Stimulated activated naive CD4-positive, alpha-beta T cell (primary cell): ENCODE measurements around the gene ZFAND3.
"Not testable (repeated sequence)": the region's sequence is repeated elsewhere in the genome, so short reads cannot be mapped to it uniquely, and the experiment has no call there.

Experiments
- DNase-seq, 6 experiments: peaks; one replicate each; lab custom pipeline; 2025; lab: John Stamatoyannopoulos, UW

The ZFAND3 gene

DNA sequence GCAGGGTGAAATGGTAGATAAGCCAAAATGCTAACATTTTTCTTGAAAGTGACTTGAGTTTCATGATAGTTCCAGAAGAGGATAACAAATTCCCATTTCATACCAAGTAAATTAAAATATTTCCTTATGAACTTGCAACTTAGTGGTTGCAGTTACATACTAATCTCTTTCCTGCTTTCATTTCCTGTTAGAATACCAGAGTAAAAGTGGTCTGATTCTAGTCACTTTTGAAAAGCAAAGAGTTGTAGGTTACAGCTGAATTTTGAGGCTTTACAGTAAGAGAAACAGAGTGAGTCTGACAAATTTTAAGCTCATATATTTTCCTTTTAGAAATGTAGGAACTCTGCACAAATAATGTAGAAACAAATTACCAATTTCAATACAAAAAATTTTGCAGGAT is 117.4 kb downstream of the ZFAND3 start:
- no peak for DNase-seq

DNA sequence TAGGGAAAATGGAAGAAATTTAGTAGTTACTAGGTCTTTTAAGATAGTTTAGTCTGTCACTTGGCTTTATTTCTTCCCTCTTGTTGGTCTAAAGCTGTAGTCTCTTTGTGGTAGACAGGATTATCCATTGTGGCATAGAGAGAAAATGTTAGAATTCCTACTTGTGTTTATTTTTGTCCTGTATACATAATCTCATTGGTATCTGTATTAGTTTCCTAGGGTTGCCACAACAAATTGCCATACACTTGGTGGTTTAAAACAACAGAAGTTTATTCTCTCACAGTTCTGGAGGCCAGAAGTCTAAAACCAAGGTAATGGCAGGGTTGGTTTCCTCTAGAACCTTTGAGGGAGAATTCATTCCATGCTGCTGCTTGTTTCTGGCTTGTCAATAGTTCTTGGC is 119.4 kb downstream of the ZFAND3 start:
- no peak for DNase-seq

DNA sequence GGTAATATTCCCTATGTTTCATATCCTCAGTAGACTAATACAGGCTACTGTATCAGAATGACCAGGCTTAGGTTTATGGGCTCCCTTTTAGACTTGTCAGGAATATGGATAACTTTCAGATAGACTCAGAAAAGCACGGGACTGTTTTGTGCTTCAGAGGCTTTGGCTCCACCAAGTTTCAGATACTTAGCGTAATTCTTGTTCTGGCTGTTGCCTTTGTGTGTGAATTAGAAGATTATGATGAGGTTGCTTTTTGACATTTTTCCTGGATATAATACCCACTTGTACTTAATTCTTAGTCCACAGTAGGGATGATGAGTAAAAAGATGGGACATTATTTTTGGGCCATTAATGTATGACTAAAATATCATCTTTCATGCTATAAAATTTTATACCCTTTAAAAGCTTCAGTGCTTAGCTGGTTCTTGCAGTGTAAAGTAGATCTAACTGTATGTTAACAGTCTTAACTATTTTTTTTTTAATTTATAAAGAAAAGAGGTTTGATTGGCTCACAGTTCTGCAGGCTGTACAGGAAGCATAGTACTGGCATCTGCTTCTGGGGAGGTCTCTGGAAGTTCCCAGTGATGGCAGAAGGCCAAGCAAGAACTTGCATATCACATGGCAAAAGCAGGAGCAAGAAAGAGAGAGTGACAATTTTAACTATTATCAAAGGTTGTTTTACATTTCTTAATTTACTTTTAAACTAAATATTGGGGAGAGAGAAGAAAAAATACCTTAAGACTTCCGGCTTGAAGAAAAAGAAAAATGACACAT is 120.7 kb downstream of the ZFAND3 start:
- no peak for DNase-seq

DNA sequence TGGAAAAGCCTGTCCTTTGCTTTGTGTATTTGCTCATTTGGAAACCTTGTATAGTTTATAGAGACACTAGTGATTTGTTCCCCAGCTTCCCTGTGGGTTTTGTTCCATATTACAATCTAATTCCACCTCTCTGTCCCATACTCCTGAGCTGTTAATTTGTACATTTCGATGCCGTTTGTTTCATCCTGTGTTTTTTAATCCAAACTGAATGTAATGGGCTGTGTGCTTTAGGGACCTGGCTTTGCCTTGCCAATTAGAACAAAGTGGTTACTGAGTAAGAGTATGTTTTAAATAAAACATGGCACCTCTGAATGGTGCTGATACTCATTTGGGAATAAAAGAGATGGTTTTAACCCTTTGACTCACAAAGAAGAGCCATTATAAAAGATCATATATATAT is 122.3 kb downstream of the ZFAND3 start:
- DNase-seq: no peak

DNA sequence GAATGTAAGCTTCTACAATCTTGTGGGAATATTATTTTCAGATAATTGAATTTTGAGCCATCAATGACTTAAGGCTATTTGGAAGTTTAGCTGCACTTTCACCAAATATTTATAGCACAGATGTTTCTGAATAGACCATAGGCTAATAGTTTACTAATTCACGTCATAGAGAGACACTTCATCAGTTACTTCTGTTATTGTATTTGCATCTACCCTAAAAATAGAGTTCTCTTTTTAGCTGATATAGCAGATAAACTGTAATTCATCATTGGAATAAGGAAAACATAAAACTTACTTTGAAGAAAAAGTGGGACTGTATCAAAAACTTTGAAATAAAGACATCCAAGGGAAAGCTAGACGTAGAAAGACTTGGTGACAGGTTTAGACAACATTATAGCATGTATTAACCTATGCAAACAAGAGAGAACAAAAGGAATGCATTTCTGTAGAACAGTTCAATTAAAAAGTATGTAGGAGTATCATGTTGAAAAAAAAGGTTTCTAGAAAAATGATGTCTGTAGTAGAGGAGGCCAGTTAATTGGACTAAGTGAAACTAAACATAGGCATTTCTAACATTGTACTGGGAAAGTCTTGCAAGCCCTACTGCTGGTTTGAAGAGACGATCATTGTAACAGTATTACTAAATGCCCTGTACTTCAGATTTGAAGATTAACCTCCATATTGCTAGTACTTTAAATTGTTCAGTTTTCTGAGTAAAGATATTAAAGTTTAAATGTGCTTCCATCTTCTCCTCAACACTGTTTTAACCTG is 123.3 kb downstream of the ZFAND3 start:
- DNase-seq: no peak

DNA sequence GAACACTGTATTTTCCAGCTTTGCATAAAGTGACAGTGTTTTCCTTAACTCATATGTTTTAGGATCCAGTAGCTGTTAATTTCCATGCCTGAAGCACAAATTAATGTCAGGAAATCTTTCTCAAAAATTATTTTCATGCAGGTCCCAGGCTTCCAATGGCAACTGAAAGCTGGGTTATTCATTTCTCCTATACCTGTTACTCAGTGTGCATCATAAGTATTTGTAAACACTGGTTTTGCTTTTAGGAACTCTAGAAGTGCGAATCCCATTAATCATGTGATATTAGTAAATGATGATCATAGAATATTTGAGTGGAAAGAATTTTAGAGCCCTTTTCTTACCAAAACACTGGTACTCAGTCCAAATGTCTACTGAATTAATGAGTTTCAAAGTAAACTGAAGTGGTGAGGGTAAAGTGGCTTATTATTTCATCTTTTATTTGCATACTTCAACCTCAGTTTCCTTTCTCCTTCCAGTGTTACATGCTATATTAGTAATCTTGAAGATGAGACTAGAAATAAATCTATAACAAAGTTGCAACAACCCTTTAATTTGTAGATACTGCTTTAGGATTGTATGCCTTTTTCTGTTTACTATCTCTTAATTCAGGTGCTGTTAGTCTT is 124.0 kb downstream of the ZFAND3 start:
- DNase-seq: no peak

DNA sequence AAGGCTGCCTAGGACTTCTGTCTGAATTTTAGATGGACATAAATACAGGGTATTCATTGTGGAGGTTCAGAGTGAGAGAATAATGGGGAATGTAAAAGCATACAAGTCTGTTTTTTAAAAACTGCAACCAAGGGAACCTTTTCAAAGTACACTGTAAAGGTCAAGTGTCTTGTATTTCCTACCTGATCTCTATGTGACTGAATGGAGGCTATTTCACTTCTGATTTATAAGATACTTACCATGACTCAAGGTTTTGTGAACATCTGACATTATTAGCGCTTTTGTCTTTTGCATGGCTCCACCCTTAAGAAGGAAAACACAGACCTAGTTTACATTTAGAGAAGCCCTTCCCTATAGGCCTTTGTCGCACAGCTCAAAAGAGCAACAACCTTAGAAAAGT is 126.5 kb downstream of the ZFAND3 start:
- no peak for DNase-seq

DNA sequence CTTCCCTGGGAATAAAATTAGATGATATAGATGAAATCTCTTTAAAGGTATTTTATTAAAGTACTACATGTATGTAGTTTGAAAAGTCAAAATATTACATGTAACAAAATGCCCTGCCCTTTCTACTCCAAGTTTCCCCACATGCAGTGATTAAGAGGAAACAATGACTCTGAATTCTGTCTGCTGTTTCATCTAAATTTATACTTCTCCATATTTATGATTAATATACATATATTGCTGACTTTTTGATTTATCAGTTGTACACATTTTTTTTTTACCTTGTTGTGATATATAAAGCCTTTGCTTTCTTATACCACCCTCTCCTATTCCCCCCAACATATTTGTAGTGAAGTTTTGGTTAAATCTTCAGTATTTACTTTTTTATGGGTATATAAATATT is 127.9 kb downstream of the ZFAND3 start:
- DNase-seq: no peak

DNA sequence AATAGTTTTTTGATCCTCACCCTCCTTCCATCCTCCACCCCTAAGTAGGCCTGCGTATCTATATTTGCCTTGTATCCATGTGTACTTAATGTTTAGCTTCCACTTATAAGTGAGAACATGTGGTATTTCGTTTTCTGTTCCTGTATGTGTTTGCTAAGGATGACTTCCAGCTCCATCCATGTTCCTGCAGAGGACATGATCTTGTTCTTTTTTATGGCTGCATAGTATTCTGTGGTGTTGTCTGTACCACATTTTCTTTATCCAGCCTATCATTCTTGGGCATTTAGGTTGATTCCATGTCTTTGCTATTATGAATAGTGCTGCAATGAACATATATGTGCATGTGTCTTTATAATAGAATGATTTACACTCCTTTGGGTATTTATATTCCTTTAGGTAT is 129.1 kb downstream of the ZFAND3 start:
- DNase-seq: not testable (repeated sequence)

DNA sequence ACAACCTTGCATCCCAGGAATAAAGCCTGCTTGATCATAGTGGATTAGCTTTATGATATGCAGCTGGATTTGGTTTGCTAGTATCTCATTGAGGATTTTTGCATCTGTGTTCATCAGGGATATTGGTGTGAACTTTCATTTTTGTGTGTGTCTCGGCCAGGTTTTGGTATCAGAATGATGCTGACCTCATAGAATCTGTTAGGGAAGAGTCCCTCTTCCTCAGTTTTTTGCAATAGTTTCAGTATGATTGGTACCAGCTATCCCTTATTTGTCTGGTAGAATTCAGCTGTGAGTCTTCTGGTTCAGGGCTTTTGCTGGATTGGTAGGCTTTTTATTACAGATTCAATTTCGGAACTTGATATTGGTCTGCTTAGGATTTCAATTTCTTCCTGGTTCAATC is 132.5 kb downstream of the ZFAND3 start:
- DNase-seq: no peak

DNA sequence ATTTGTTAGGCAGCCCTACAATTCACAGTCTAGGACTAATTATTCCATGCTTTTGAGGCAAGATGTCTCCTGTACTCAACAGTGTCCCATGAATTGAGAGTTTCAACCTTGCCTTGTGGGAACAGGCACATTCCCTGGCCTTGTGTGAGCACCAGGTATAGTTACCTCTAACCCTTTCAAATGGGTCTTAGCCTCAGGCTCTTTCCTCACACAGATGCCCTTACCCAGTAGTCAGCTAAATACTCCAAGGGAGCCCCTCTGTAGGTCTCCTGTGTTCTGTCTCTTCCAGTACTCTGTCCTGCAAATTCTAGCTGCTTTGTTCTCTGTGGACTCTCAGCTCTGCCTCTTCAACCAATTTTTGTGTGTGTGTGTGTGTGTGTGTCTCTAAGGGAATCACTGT is 135.3 kb downstream of the ZFAND3 start:
- DNase-seq: no peak

DNA sequence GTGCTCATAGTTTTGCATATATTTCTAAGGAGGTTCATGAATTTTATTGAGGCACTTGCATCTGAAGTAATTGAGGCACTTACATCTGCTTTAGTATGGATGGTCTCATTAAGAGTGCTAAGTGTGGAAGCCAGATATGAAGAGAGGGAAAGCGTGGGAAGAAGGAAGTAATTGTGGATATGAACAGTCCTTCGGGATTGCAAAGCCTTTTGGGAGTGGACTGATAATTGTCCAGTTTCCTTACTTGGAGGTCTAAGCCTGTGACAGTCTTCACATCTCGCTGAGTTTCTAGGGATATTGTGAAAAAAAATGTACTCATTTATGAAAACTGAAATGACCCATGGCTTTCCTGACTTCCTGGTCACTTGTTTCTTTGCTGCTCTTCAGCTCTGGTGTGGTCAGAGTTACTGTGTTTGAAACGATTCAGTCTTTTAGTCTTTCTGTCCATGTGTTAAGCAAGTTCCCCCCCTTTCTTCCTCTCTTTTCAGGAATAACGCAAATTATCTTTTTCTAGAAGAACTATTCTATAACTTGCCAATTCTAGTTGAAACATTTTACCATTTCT is 137.3 kb downstream of the ZFAND3 start:
- no peak for DNase-seq

DNA sequence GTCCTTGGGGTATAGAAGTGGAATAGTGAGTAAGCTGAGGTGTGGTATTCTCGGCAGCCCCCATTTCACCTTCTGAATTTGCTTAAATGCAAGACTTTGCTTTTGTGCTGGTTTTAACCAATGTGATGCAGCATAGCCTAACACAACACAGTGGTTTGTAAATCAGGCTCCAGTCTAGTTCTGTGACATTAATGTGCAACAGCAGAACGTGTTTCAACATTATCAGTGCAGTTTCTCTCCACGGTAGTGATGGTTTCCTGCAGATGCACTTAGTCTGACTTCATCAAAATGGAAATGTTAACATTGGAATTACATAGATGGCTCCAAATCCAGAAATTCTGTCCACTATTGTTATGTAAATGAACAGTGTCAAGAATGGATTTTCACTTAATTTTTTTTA is 139.5 kb downstream of the ZFAND3 start:
- no peak for DNase-seq

DNA sequence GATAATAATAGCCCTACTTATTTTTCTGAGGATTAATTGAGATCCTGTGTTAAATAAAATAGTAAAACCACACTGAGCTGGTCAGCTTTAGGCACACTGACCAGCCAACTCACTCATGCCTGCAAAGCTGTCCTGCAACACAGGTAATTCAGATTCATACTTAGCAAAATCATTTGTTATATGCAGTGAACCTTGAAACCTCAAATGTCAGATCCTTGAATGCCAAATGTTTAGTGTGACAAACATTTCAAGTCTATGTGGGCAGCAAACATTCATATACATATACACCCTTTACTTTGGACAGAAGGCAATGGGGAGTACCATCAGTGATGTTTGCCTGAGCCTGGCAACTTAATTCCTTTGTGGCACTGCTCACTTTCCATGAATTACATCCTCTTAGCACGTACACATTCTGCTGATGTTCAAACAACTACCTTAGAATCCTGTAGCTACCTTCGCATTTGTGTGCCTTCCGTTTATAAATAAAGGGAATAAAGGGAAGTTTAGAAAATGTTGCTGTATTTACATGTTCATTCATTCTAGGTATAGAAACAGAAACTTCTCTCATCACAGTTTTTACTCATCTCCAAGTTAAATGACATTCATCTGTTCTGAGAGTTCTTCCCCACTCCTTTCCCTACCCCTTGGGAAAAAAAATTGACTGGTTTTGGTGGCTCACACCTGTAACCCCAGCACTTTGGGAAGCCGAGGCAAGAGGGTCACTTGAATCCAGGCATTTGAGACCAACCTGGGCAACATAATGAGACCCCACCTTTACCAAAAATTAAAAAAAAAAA is 140.8 kb downstream of the ZFAND3 start:
- no peak for DNase-seq

DNA sequence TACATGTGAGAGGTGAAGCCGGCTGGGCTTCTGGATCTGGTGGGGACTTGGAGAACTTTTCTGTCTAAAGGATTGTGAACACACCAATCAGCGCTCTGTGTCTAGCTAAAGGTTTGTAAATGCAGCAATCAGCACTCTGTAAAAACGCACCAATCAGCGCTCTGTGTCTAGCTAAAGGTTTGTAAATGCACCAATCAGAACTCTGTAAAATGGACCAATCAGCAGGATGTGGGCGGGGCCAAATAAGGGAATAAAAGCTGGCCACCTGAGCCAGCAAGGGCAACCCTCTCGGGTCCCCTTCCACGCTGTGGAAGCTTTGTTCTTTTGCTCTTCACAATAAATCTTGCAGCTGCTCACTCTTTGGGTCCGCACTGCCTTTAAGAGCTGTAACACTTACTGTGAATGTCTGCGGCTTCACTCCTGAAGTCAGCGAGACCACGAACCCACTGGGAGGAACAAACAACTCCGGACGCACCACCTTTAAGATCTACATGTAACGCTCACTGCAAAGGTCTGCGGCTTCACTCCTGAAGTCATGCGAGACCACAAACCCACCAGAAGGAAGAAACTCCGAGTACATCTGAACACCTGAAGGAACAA is 143.1 kb downstream of the ZFAND3 start:
- peak in 3 of 6 experiments; percentile 14 to 23 (median 15) for DNase-seq

DNA sequence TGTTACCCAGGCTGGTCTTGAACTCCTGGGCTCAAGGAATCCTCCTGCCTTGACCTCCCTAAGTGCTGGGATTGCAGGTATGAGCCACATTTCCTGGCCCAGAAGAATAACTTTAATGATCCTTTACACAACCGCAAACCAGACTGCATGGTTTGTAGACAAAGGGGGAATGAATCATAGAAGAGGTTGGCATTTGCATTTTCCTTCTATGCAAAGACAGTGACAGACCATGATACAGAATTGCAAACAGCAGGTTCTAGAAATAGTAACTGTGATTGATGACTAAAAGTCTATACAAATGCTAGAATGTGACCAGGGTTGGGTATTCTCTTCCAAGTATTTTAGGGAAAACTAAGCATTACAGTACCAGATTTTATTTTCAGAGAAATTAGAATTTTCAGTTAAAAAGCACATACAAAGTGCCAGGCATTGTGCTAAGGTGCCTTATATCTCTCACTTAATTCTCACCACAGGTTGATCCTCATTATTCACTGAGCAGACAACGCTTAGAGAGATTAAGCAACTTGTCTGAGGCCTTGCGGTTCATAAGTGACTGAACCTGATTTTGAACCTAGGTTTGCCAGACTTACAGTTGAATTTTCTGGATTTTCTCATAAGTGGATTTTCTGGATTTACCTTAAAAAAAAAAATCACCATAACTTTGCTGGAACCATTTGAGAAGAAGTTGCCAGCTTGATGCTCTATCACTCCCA is 146.6 kb downstream of the ZFAND3 start:
- no peak for DNase-seq

DNA sequence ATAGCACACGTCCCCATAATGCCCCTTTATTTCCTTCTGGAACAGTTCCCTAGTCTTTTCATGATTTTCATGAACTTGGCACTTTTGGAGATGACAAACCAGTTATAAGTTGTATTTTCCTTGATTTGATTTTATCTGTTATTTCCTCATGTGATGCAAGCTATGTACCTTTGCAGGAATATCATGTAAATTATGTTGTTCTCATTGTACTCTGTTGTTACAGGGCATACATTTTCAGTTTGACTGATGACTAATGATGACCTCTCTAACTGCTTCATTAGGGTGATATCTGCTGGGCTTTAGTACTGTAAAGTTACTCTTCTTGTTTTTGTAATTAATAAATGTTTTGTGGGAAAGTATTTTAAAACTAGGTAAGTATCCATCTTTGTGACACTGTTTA is 147.3 kb downstream of the ZFAND3 start:
- no peak for DNase-seq

DNA sequence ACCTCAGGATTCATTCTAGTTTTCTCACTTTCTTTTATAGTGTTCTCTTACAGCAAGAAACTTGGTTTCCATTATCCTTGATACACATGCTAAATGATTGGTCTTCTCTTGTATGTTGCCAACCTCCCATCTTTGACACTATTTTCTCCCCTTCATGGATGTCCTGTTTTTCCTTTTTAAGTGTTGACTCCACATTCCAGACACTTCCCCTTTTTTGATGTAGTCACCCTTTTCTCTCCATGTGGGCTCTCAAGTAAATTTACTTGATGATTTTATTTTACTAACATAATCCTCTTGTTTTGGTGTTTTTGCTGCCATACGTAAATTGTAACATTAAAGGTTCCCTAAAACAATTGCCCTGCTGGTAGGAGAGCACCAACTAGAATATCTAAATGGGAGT is 148.1 kb downstream of the ZFAND3 start:
- DNase-seq: no peak

DNA sequence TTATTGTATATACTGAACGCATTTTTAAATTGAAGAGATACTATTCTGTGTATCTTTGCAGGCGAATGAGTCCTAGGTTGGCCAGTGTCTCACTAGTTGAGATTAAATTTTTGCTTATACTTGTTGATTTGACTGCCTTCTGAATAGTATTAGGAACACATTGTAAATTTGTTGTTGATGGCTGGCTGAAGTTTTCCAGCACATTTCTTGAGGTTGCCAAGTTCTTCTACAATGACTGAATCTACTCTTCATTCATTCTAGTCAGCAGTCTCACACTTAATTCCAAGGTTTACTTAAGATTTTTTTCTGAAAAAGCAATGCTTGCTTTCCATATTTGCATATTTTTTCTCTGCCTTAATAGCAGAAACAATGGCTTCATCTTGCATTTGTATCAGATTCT is 151.7 kb downstream of the ZFAND3 start:
- no peak for DNase-seq

DNA sequence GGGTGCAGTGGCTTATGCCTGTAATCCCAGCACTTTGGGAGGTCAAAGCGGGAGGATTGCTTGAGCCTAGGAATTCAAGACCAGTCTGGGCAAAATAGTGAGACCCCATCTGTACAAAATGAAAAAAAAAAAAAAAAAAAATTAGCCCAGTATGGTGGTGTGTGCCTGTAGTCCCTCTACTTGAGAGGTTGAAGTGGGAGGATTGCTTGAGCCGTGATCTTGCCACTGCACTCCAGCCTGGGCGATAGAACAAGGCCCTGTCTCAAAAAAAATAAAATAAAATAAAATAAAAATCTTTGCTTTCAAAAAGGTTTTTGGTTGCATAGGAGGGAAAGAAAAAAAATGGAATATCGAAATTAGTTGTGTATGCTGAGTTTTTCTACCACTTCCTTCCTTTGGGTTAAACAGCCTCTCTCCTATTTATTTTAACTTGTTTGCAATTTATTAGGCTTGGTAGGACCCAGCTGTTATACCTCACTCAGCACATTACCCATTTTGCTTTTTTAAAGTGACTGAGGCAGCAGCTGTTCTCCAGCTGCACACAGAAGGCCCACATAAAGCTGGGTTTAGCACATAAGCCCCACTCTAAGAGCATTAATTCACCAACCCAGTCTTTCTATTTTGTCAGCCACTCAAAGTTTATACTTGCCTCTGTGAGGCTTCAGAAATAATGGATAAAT is 152.3 kb downstream of the ZFAND3 start:
- no peak for DNase-seq
